Measurements from ENCODE around the gene PRKCD.

PRKCD gene

GRCh38 chr3:53126601-53127000, 34.4 kb upstream of the PRKCD start:
- TF ChIP-seq FOXA1 (IDR thresholded peaks at IDR 0.05) (no peak), SP1 (IDR thresholded peaks at IDR 0.05) (no peak), ZNF384 (IDR thresholded peaks at IDR 0.05) (no peak), ELF4 (IDR thresholded peaks at IDR 0.05) (no peak), BHLHE40 (IDR thresholded peaks at IDR 0.05; ENCODE audit: borderline replicate concordance) (no peak), SUZ12 (IDR thresholded peaks at IDR 0.05) (no peak), HDGF (IDR thresholded peaks at IDR 0.05; ENCODE audit: borderline replicate concordance) (no peak), TARDBP (IDR thresholded peaks at IDR 0.05) (no peak), FOXM1 (IDR thresholded peaks at IDR 0.05; ENCODE audit: borderline replicate concordance) (no peak), ARNT (IDR thresholded peaks at IDR 0.05) (no peak), LEF1 (IDR thresholded peaks at IDR 0.05; ENCODE audit: borderline replicate concordance) (no peak), NFRKB (IDR thresholded peaks at IDR 0.05) (no peak), CTBP1 (IDR thresholded peaks at IDR 0.05; ENCODE audit: borderline replicate concordance) (no peak), L3MBTL2 (conservative IDR thresholded peaks at IDR 0.05) (no peak), FOXK2 (IDR thresholded peaks at IDR 0.05) (no peak)
- TF ChIP-seq, protein P1, sequence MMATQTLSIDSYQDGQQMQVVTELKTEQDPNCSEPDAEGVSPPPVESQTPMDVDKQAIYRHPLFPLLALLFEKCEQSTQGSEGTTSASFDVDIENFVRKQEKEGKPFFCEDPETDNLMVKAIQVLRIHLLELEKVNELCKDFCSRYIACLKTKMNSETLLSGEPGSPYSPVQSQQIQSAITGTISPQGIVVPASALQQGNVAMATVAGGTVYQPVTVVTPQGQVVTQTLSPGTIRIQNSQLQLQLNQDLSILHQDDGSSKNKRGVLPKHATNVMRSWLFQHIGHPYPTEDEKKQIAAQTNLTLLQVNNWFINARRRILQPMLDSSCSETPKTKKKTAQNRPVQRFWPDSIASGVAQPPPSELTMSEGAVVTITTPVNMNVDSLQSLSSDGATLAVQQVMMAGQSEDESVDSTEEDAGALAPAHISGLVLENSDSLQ (IDR thresholded peaks at IDR 0.05), result no peak
- no peak for DNase-seq (ENCODE audit: extremely low spot score)
- POLR2A ChIA-PET, result no interaction called here
- CTCF ChIA-PET, result no interaction called here

DNA sequence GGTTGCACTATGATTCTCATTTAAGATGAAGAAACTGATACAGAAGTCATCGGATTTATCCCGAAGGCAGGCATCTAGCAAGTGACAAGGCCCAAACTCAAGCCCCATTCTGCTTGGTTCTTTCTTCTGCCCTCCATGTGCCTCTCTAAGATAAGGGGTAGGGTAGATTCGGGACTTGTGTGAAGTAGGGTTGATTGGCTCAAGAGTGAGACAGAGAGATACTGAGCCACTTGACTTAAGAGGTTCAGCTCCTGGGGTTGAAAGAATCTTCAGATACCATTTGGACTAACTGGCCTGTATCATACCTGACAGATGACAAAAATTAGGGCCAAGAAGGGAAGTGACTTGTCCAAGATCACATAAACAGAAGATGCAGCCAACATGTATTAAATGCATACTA, 31.7 kb upstream of the PRKCD start:
- CTCF ChIA-PET, result interaction anchor here (0.6 kb wide), 1 partner anchor 15 kb away, joined by 3 read pairs; no protein-coding TSS in a partner anchor
- DNase-seq (ENCODE audit: extremely low spot score), result no peak
- TF ChIP-seq L3MBTL2 (conservative IDR thresholded peaks at IDR 0.05) (no peak), SUZ12 (IDR thresholded peaks at IDR 0.05) (no peak), ELF4 (IDR thresholded peaks at IDR 0.05) (no peak), FOXA1 (IDR thresholded peaks at IDR 0.05) (no peak), LEF1 (IDR thresholded peaks at IDR 0.05; ENCODE audit: borderline replicate concordance) (no peak), ZNF384 (IDR thresholded peaks at IDR 0.05) (no peak), NFRKB (IDR thresholded peaks at IDR 0.05) (no peak), FOXK2 (IDR thresholded peaks at IDR 0.05) (no peak), ARNT (IDR thresholded peaks at IDR 0.05) (no peak), HDGF (IDR thresholded peaks at IDR 0.05; ENCODE audit: borderline replicate concordance) (no peak)
- TF ChIP-seq, protein P1 (IDR thresholded peaks at IDR 0.05), result no peak
- POLR2A ChIA-PET, result no interaction called here

DNA sequence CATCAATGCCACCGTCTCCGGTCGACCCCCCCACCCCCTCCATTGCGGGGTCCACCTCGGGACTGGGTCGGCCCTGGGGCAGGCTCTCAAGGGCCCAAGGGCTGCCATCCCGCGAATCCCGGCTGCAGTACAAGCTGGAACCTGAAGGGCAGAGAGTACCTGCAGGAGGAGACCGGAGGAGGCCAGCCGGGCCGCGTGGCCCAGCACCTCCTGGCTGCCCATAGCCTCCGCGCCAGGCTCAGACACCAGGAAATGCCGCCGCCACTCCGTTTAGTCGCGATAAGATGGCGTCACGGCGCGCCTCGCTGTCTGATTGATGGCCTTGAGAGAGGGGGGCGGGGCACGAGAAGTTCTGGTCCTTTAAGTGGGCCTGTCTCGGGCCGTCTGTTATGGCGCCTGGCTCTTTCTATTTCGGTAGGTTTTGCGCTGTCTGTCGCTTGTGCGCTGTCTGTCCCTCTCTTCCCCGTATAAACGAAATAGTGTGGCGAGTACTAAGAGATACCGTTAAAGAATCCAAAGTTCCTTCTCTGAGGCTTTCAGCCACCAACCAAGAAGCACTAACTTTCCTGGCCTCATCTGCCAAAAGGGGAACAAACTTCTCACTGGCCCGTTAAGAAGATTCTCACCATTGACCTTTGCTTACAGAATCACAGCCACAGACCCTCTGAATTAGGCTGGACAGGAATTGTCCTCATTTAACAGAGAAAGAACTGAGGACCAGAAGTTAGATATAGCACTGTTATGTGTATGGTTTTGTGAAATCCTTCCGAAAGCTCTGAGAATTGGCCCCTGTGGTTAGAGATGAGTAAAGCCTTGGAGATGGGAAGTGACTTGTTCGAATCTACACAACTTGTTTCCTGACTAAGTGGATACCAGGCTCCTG, 30.6 kb upstream of the PRKCD start, which contains the start of gene RFT1:
RFT1 (minus strand) TSS at position 257 of the 883 bp plus-strand sequence; CDS start at position 222, 35 bp downstream.
- ChIA-PET POLR2A (interaction anchor here (0.6 to 3.3 kb wide), 4 partner anchors 11 to 66 kb away, joined by 3 to 15 read pairs (median 4); no protein-coding TSS in a partner anchor), CTCF (interaction anchor here (0.8 kb wide), 1 partner anchor 299 kb away, joined by 3 read pairs; no protein-coding TSS in a partner anchor)
- DNase-seq (ENCODE audit: extremely low spot score), result peak; percentile 92
- TF ChIP-seq SUZ12 (IDR thresholded peaks at IDR 0.05), result no peak
- TF ChIP-seq, protein P1 (IDR thresholded peaks at IDR 0.05), result peak; percentile 98
- no peak for TF ChIP-seq LEF1 (IDR thresholded peaks at IDR 0.05; ENCODE audit: borderline replicate concordance)
- TF ChIP-seq HDGF (IDR thresholded peaks at IDR 0.05; ENCODE audit: borderline replicate concordance), result no peak
- TF ChIP-seq FOXM1 (IDR thresholded peaks at IDR 0.05; ENCODE audit: borderline replicate concordance), result no peak
- no peak for TF ChIP-seq SP1 (IDR thresholded peaks at IDR 0.05)
- peak; percentile 91 for TF ChIP-seq ELF4 (IDR thresholded peaks at IDR 0.05)
- TF ChIP-seq BHLHE40 (IDR thresholded peaks at IDR 0.05; ENCODE audit: borderline replicate concordance), result no peak
- TF ChIP-seq L3MBTL2 (conservative IDR thresholded peaks at IDR 0.05), result peak; percentile 66
- TF ChIP-seq FOXK2 (IDR thresholded peaks at IDR 0.05), result no peak
- no peak for TF ChIP-seq CTBP1 (IDR thresholded peaks at IDR 0.05; ENCODE audit: borderline replicate concordance)
- no peak; the same call in 1 of the 2 replicates for TF ChIP-seq NFRKB (IDR thresholded peaks at IDR 0.05)
- no peak for TF ChIP-seq ZNF384 (IDR thresholded peaks at IDR 0.05)
- TF ChIP-seq ARNT (IDR thresholded peaks at IDR 0.05), result no peak
- TF ChIP-seq TARDBP (IDR thresholded peaks at IDR 0.05), result no peak
- TF ChIP-seq FOXA1 (IDR thresholded peaks at IDR 0.05), result no peak

GRCh38 chr3:53131096-53131495, 29.9 kb upstream of the PRKCD start:
- no peak for DNase-seq (ENCODE audit: extremely low spot score)
- POLR2A ChIA-PET, result interaction anchor here (0.6 to 3.3 kb wide), 5 partner anchors 10 to 65 kb away, joined by 3 to 15 read pairs (median 4); partner anchors contain the start of gene PRKCD
- CTCF ChIA-PET, result interaction anchor here (0.8 kb wide), 1 partner anchor 298 kb away, joined by 3 read pairs; no protein-coding TSS in a partner anchor
- no peak for TF ChIP-seq ELF4 (IDR thresholded peaks at IDR 0.05)
- no peak for TF ChIP-seq NFRKB (IDR thresholded peaks at IDR 0.05)
- TF ChIP-seq FOXM1 (IDR thresholded peaks at IDR 0.05; ENCODE audit: borderline replicate concordance), result no peak
- no peak for TF ChIP-seq BHLHE40 (IDR thresholded peaks at IDR 0.05; ENCODE audit: borderline replicate concordance)
- no peak for TF ChIP-seq SP1 (IDR thresholded peaks at IDR 0.05)
- no peak for TF ChIP-seq L3MBTL2 (conservative IDR thresholded peaks at IDR 0.05)
- no peak for TF ChIP-seq CTBP1 (IDR thresholded peaks at IDR 0.05; ENCODE audit: borderline replicate concordance)
- TF ChIP-seq, protein P1 (IDR thresholded peaks at IDR 0.05), result no peak
- TF ChIP-seq FOXA1 (IDR thresholded peaks at IDR 0.05), result no peak
- no peak for TF ChIP-seq LEF1 (IDR thresholded peaks at IDR 0.05; ENCODE audit: borderline replicate concordance)
- no peak for TF ChIP-seq SUZ12 (IDR thresholded peaks at IDR 0.05)
- no peak for TF ChIP-seq ZNF384 (IDR thresholded peaks at IDR 0.05)
- TF ChIP-seq TARDBP (IDR thresholded peaks at IDR 0.05), result no peak
